Measurements from ENCODE around the gene TMEM163. TPM values are rescaled to one million over a fixed set of nuclear protein-coding genes. Genes with fewer than 3 reads are reported as not detected.

The TMEM163 gene
- total and polyA plus RNA-seq, 4 donors = 5.8 to 46.9 (median 29.8) TPM

DNA sequence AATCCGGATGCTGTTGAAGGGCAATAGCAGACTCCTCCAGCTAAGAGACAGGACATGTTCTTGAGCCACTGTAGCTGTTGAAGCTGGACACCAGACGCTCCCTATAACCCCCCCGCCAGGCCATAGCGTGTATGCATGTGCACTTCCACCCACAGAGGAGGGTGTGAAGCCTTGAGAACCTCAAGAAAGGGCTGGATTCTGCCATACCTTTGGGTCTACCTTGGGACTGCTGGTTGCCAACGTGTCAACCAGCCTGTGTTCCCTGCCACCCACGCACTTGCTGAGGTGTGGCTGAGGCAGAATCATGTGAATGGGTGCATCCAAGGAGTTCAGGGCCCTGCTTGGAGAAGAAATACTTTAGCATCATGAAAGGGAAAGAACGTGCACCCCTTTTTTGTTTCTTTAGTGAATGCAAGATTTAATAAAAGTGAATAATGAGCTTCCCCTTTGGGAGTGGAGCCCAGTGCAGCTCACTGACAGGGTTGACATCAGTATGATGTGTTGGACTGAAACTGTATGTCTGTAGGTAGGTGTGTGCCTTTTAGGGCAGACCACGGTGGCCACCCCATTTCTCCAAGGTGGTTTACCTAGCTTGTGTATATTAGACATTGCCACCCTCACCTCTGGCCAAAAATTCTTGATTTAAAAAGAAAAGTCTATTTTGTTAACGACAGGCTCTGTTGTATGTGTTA is 266.6 kb downstream of the TMEM163 start:
- no peak overlapping the region for H3K27ac ChIP-seq (ENCODE audit: low read depth in 1 of 2, low read length in 1 of 2)
- H3K4me1 ChIP-seq (ENCODE audit: control insufficient read depth in 5 of 5, insufficient read depth in 5 of 5, low read length in 5 of 5) = no peaks in the 10 kb centered on the region
- H3K9me3 ChIP-seq (ENCODE audit: control insufficient read depth in 4 of 4, insufficient read depth in 3 of 4, low read length in 3 of 4) = no peaks in the 10 kb centered on the region
- H3K9ac ChIP-seq (ENCODE audit: insufficient read depth in 1 of 2, low read length in 2 of 2) = no peak overlapping the region
- peaks cover 0 to 27% (median 2%) of the 10 kb centered on the region in 4 donors for H3K36me3 ChIP-seq (ENCODE audit: control insufficient read depth in 4 of 4, insufficient read depth in 4 of 4, low read length in 4 of 4)
- DNase-seq (peak in 1 of 3 donors; percentile 6), ATAC-seq (ENCODE audit: insufficient read depth, low FRiP score) (no peak)
- TF ChIP-seq, protein P1, sequence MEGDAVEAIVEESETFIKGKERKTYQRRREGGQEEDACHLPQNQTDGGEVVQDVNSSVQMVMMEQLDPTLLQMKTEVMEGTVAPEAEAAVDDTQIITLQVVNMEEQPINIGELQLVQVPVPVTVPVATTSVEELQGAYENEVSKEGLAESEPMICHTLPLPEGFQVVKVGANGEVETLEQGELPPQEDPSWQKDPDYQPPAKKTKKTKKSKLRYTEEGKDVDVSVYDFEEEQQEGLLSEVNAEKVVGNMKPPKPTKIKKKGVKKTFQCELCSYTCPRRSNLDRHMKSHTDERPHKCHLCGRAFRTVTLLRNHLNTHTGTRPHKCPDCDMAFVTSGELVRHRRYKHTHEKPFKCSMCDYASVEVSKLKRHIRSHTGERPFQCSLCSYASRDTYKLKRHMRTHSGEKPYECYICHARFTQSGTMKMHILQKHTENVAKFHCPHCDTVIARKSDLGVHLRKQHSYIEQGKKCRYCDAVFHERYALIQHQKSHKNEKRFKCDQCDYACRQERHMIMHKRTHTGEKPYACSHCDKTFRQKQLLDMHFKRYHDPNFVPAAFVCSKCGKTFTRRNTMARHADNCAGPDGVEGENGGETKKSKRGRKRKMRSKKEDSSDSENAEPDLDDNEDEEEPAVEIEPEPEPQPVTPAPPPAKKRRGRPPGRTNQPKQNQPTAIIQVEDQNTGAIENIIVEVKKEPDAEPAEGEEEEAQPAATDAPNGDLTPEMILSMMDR (IDR thresholded peaks at IDR 0.05; ENCODE audit: control extremely low read depth, extremely low read depth) = no peak
- no peaks in the 10 kb centered on the region for H3K27me3 ChIP-seq (ENCODE audit: control insufficient read depth in 3 of 3, insufficient read depth in 3 of 3, low read length in 2 of 3)
- H3K4me3 ChIP-seq = no peak overlapping the region
- WGBS, 2 donors = 94 to 96% methylated on average over 9 of the region's 9 CpGs

- no peak overlapping the region for H3K4me3 ChIP-seq
- no peak overlapping the region for H3K27ac ChIP-seq (ENCODE audit: low read depth in 1 of 2, low read length in 1 of 2)
- DNase-seq (no peak), ATAC-seq (ENCODE audit: insufficient read depth, low FRiP score) (no peak)
- no peak overlapping the region for H3K9ac ChIP-seq (ENCODE audit: insufficient read depth in 1 of 2, low read length in 2 of 2)
- peaks cover 0 to 27% (median 3%) of the 10 kb centered on the region in 4 donors for H3K36me3 ChIP-seq (ENCODE audit: control insufficient read depth in 4 of 4, insufficient read depth in 4 of 4, low read length in 4 of 4)
- H3K27me3 ChIP-seq (ENCODE audit: control insufficient read depth in 3 of 3, insufficient read depth in 3 of 3, low read length in 2 of 3) = no peaks in the 10 kb centered on the region
- 45 to 94% methylated on average over 2 of the region's 2 CpGs for WGBS, 2 donors
- no peaks in the 10 kb centered on the region for H3K9me3 ChIP-seq (ENCODE audit: control insufficient read depth in 4 of 4, insufficient read depth in 3 of 4, low read length in 3 of 4)
- H3K4me1 ChIP-seq (ENCODE audit: control insufficient read depth in 5 of 5, insufficient read depth in 5 of 5, low read length in 5 of 5) = peaks cover 0 to 3% (median 0%) of the 10 kb centered on the region in 5 donors
- TF ChIP-seq, protein P1 (IDR thresholded peaks at IDR 0.05; ENCODE audit: control extremely low read depth, extremely low read depth) = no peak
Measured at GRCh38 chr2:134451347-134451630, 267.5 kb downstream of the TMEM163 start.

DNA sequence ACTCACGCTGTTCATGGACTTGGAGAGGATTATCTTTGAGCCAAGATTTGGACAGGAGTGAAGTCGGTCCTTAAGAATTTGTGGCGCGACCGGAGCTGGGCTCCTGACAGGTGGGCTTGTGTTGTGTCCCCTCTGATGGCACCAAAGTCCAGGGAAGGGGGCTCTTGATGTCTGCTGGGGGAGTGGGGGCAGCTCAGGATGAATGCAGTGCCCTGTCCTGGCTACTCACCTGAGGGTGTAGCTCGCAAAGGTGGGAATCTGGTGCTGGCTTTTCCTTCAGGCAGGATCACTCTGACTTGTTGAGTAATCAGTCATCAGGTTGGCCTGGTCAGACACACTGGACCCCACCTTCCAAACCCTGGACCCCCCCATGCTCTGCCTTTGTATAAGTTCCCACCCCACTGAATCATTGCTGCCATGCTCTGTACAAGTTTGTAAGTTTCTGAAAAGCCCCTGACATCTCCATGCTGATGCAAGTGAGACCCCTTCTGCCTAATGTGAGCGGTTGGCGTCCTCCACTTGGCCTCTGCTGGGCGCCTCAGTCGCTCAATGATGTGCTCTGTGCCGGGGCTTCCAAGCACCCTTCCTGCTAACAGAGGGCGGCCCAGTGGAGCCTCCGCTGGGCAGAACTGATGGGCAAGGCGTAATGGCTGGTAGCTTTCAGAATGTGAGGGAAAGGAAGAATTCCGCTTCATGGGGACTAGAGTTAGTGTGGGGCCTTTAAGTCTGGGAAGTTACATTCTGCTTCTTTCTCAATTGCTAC is 268.9 kb downstream of the TMEM163 start:
- 96% methylated on average over 15 of the region's 15 CpGs for WGBS, 2 donors
- ATAC-seq (ENCODE audit: insufficient read depth, low FRiP score) = no peak
- peaks cover 0 to 30% (median 4%) of the 10 kb centered on the region in 4 donors for H3K36me3 ChIP-seq (ENCODE audit: control insufficient read depth in 4 of 4, insufficient read depth in 4 of 4, low read length in 4 of 4)

More for the DNA sequence above, 268.9 kb downstream of the TMEM163 start:
- peaks cover 0 to 6% (median 0%) of the 10 kb centered on the region in 5 donors for H3K4me1 ChIP-seq (ENCODE audit: control insufficient read depth in 5 of 5, insufficient read depth in 5 of 5, low read length in 5 of 5)
- peak in 1 of 3 donors; percentile 8 for DNase-seq
- TF ChIP-seq, protein P1 (IDR thresholded peaks at IDR 0.05; ENCODE audit: control extremely low read depth, extremely low read depth) = no peak
- H3K27ac ChIP-seq (ENCODE audit: low read depth in 1 of 2, low read length in 1 of 2) = no peak overlapping the region
- no peak overlapping the region for H3K4me3 ChIP-seq
- no peaks in the 10 kb centered on the region for H3K9me3 ChIP-seq (ENCODE audit: control insufficient read depth in 4 of 4, insufficient read depth in 3 of 4, low read length in 3 of 4)
- H3K27me3 ChIP-seq (ENCODE audit: control insufficient read depth in 3 of 3, insufficient read depth in 3 of 3, low read length in 2 of 3) = no peaks in the 10 kb centered on the region
- H3K9ac ChIP-seq (ENCODE audit: insufficient read depth in 1 of 2, low read length in 2 of 2) = no peak overlapping the region
